Omental fat pad (tissue), 4 donors: ENCODE measurements around the gene SLC7A6OS. TPM values are rescaled to one million over a fixed set of nuclear protein-coding genes. Genes with fewer than 3 reads are reported as not detected.
A peak's percentile ranks its signal among the peaks of the same experiment; 100 is the strongest.

Experiments
- ATAC-seq: fragments of 150-250 bp; one replicate; pipeline ENCODE4 v1.9.1; 2016; ENCODE audit warnings: mild to moderate bottlenecking, moderate library complexity; ENCODE audit not compliant: low FRiP score
- DNase-seq: peaks from one replicate; pipeline ENCODE4 v3.0.0-alpha.2; 2019; ENCODE audit warnings: low spot score
- CTCF ChIP-seq, 3 donors: fragments of 450-650 bp; IDR thresholded peaks; one replicate each; pipeline ENCODE4 v1.5.1; 2016 to 2017; ENCODE audit warnings: antibody characterized with exemption in 3 of 3, mild to moderate bottlenecking in 3 of 3, moderate library complexity in 2 of 3
- total RNA-seq, 4 donors: library from RNA; depleted of rRNA; stranded (reverse); fragments of >200 nt; gene quantifications; one replicate each; pipeline ENCODE4 v1.1.0, GENCODE V29; 2016

The SLC7A6OS gene
- total RNA-seq, 4 donors from 2014 or later = 7.2 to 19.7 (median 14.7) TPM

DNA sequence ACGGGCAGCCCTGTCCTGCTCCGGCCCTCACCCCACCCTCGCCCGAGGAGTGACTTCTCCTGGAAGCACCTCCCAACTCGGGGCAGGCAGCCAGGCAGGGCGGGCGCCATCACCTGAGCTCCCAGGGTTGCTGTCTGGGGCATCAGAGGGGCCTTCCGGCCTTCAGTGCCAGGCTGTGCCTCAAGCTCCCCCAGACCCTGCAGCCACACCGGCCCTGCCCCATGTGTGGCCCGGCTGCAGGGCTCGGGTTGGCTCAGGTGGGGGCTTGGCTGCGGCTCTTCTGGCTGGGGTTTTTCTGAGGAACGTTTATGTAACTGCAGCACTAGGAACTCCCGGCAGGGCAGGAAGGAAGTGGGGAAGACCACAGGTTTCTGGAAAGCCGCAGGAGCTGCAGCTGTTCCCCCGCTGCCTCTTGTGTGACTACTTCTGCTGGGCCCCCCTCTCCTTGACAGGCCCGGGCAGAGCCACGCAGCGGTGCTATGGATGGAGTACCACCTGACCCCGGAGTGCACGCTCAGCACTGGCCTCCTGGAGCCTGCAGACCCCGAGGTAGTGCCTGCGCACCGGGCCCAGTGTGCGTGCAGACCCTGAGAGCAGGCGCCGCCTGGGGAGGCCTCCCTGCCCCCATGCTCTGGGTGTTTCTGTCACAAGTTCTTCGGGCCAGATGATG lies 45.6 kb upstream of the SLC7A6OS start:
- peak; percentile 7 for ATAC-seq
- TF ChIP-seq CTCF (IDR thresholded peaks at IDR 0.05) = no peak
- no peak for DNase-seq

DNA sequence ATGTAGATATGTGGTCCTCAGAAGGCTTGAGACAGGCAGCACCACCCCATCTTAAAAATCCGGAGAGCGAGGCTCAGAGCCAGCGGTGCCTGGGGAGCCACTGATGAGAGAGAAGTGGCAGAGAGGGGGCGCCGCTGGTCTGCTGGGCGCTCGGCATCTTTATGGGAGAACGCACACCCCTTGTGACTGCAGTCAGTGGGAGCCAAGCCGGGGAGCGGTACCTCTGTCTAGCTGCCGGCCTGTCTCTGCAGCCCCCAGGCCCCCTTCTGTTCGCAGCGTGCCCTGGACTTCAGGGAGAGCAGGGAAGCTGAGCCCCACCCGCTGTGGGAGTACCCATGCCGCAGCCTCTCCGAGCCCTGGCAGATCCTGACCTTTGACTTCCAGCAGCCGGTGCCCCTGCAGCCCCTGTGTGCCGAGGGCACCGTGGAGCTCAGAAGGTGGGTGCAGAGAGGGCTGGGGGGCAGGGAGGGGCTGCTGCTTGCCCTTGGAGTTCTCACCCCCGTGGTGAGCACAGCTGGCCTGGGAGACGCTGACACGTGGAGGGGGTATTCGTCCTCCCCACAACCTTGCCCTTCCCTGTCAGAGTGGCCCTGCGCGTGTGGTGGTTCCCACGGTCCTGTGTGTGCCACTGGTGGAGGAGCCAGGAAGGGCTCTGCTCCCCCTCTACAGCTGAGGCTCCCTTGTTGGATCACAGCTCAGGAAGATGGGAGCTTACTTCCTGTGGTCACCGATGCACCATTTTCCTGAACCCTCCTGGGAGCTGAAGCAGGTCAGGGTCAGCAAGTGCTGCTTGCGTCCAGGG lies 44.9 kb upstream of the SLC7A6OS start:
- no peak for TF ChIP-seq CTCF (IDR thresholded peaks at IDR 0.05)
- ATAC-seq = peak; percentile 15
- no peak for DNase-seq

DNA sequence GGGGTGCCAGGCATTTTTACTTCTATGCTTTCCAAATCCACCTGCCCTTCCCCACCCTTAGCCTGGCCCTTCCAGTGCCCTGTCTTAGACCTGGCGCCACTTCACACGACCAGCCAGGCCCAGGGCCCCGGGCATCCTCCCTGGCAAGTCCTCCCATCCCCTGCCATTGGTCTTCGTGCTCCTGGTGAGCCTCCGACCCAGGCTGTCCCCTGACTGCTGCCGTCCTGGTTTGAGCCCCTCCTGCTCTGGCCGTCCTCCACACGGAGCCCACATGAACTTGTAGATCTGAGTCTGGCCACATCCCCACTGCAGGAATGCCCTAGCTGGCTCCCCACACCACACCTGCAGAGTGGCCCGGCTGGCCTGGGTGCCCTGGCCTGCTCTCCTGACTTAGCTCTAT lies 44.1 kb upstream of the SLC7A6OS start:
- DNase-seq (no peak), ATAC-seq (no peak)
- no peak for TF ChIP-seq CTCF (IDR thresholded peaks at IDR 0.05)

DNA sequence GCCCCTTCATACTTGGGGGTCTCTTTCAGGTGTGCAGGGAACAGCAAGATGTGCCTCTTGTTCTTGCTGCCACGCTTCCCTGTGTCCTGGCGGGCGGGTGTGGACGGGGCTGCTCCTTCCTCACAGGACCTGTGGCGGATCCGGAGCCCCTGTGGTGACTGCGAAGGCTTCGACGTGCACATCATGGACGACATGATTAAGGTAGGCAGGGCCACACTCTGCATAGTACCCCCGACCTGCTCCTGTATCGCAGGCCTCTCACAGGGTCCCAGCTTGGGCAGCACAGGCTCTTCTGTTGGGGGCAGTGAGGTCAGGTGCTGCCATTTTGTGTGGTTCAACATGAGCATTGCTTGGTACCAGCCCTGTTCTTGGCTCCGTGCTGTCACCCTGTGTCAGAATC lies 42.6 kb upstream of the SLC7A6OS start:
- no peak for DNase-seq
- no peak for TF ChIP-seq CTCF (IDR thresholded peaks at IDR 0.05)
- ATAC-seq = no peak

DNA sequence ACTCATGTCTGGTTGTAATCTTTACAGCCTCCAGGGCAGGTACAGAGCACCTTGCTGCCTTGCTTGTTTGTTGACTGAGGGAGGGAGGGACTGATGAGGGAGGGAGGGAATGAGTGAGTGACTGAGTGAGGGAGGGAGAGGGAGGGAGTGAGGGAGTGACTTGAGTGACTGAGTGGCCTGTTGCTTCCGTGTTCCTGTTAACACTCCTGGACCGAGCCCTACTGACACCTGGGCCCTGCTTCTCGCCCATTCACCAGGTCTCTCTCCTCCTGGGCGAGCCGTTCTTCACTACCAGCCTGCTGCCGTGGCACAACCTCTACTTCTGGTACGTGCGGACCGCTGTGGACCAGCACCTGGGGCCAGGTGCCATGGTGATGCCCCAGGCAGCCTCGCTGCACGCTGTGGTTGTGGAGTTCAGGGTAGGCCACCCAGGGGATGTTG lies 41.3 kb upstream of the SLC7A6OS start:
- DNase-seq (no peak), ATAC-seq (no peak)
- no peak for TF ChIP-seq CTCF (IDR thresholded peaks at IDR 0.05)

- ATAC-seq (no peak), DNase-seq (no peak)
- no peak for TF ChIP-seq CTCF (IDR thresholded peaks at IDR 0.05)
Observed at GRCh38 chr16:68351463-68351862, 40.7 kb upstream of the SLC7A6OS start.
